ENCODE measurements around the gene ASL. TPM values are rescaled to one million over a fixed set of nuclear protein-coding genes. Genes with fewer than 3 reads are reported as not detected.
A peak's percentile ranks its signal among the peaks of the same experiment; 100 is the strongest.
"Not testable (repeated sequence)": the region's sequence is repeated elsewhere in the genome, so short reads cannot be mapped to it uniquely, and the experiment has no call there.

ASL gene
- total and polyA plus RNA-seq, 7 donors: 3.3 to 32.9 (median 6.5) TPM

GRCh38 chr7:66036788-66037187 is 38.8 kb upstream of the ASL start:
- H3K36me3 ChIP-seq (ENCODE audit: insufficient read depth in 1 of 2, low read depth in 1 of 2): no peaks in the 10 kb centered on the region
- no peak overlapping the region for H3K27ac ChIP-seq
- 87 to 91% (median 88%) methylated on average over 7 of the region's 7 CpGs for WGBS, 3 donors
- H3K27me3 ChIP-seq (ENCODE audit: insufficient read depth in 3 of 3, low read length in 2 of 3): no peaks in the 10 kb centered on the region
- ATAC-seq (no peak), DNase-seq (no peak)
- H3K4me1 ChIP-seq: no peaks in the 10 kb centered on the region
- H3K4me3 ChIP-seq: no peak overlapping the region
- intact Hi-C loops (cut with DNase I): loop anchor here (10.0 kb wide), 1 partner anchor 378 kb away; no protein-coding TSS in a partner anchor
- no peak for TF ChIP-seq CTCF (IDR thresholded peaks at IDR 0.05)
- H3K9me3 ChIP-seq: no peaks in the 10 kb centered on the region

- no peak overlapping the region for H3K4me3 ChIP-seq
- no peaks in the 10 kb centered on the region for H3K4me1 ChIP-seq
- DNase-seq (no peak), ATAC-seq (no peak)
- TF ChIP-seq CTCF (IDR thresholded peaks at IDR 0.05): no peak
- no peaks in the 10 kb centered on the region for H3K9me3 ChIP-seq
- no peaks in the 10 kb centered on the region for H3K36me3 ChIP-seq (ENCODE audit: insufficient read depth in 1 of 2, low read depth in 1 of 2)
- intact Hi-C loops (cut with DNase I): loop anchor here (10.0 kb wide), 1 partner anchor 376 kb away; no protein-coding TSS in a partner anchor
- no peaks in the 10 kb centered on the region for H3K27me3 ChIP-seq (ENCODE audit: insufficient read depth in 3 of 3, low read length in 2 of 3)
- H3K27ac ChIP-seq: no peak overlapping the region
- WGBS, 3 donors: 69 to 77% (median 77%) methylated on average over 3 of the region's 3 CpGs
These were observed 36.4 kb upstream of the ASL start for GRCh38 chr7:66039094-66039670.

GRCh38 chr7:66043681-66044497 is 31.7 kb upstream of the ASL start:
- TF ChIP-seq CTCF (IDR thresholded peaks at IDR 0.05): no peak
- Histone ChIP-seq H3K27me3 (ENCODE audit: insufficient read depth in 3 of 3, low read length in 2 of 3) (peaks cover 0 to 2% (median 0%) of the 10 kb centered on the region in 3 donors), H3K36me3 (ENCODE audit: insufficient read depth in 1 of 2, low read depth in 1 of 2) (no peaks in the 10 kb centered on the region), H3K27ac (peak overlapping the region; percentile 36), H3K9me3 (no peaks in the 10 kb centered on the region), H3K4me1 (no peaks in the 10 kb centered on the region), H3K4me3 (peak overlapping the region; percentile 77)
- 5 to 9% (median 7%) methylated on average over 46 to 49 of the region's 49 CpGs for WGBS, 3 donors
- DNase-seq (peak; percentile 50 to 83), ATAC-seq (peak; percentile 75 to 96 (median 88))
- intact Hi-C loops (cut with DNase I): no loop called here

- H3K27ac ChIP-seq; ATAC-seq; H3K36me3 ChIP-seq (ENCODE audit: insufficient read depth in 1 of 2, low read depth in 1 of 2); H3K4me1 ChIP-seq; H3K9me3 ChIP-seq; intact Hi-C loops (cut with DNase I); H3K27me3 ChIP-seq (ENCODE audit: insufficient read depth in 3 of 3, low read length in 2 of 3); DNase-seq: not testable (repeated sequence)
- 19 to 23% (median 22%) methylated on average over 17 of the region's 17 CpGs for WGBS, 3 donors
- H3K4me3 ChIP-seq: peak overlapping the region; percentile 77
These were observed 31.1 kb upstream of the ASL start for GRCh38 chr7:66044498-66044854.

GRCh38 chr7:66047426-66047825 is 28.2 kb upstream of the ASL start:
- no peak for TF ChIP-seq CTCF (IDR thresholded peaks at IDR 0.05)
- DNase-seq (peak in 1 of 2 donors; percentile 34), ATAC-seq (no peak)
- WGBS, 3 donors: 40 to 58% (median 51%) methylated on average over 8 of the region's 8 CpGs
- no peaks in the 10 kb centered on the region for H3K9me3 ChIP-seq
- no peaks in the 10 kb centered on the region for H3K4me1 ChIP-seq
- intact Hi-C loops (cut with DNase I): no loop called here
- H3K36me3 ChIP-seq (ENCODE audit: insufficient read depth in 1 of 2, low read depth in 1 of 2): no peaks in the 10 kb centered on the region
- H3K27me3 ChIP-seq (ENCODE audit: insufficient read depth in 3 of 3, low read length in 2 of 3): peaks cover 0 to 2% (median 0%) of the 10 kb centered on the region in 3 donors
- H3K27ac ChIP-seq: no peak overlapping the region
- no peak overlapping the region for H3K4me3 ChIP-seq

- 85 to 95% (median 89%) methylated on average over 4 of the region's 4 CpGs for WGBS, 3 donors
These were observed 25.7 kb upstream of the ASL start for GRCh38 chr7:66049886-66050285.

More at GRCh38 chr7:66049886-66050285, 25.7 kb upstream of the ASL start:
- H3K9me3 ChIP-seq; H3K27ac ChIP-seq; H3K27me3 ChIP-seq (ENCODE audit: insufficient read depth in 3 of 3, low read length in 2 of 3); ATAC-seq; intact Hi-C loops (cut with DNase I); H3K4me3 ChIP-seq; H3K36me3 ChIP-seq (ENCODE audit: insufficient read depth in 1 of 2, low read depth in 1 of 2); H3K4me1 ChIP-seq; DNase-seq: not testable (repeated sequence)

Data from psoas muscle (tissue), 8 donors.